Nephron progenitor cell (in vitro differentiated cells): ENCODE results near the gene ZNF280D.

Source experiments
- DNase-seq: peaks from one replicate; pipeline ENCODE4 v3.0.0; 2021
- H3K27ac Mint-ChIP-seq: 2 replicates; pipeline ENCODE4 v1.8.0; 2021; ENCODE audit warnings: mild to moderate bottlenecking, moderate library complexity, mixed read lengths
- H3K27me3 Mint-ChIP-seq: 2 replicates; pipeline ENCODE4 v1.8.0; 2021; ENCODE audit warnings: mild to moderate bottlenecking, low read depth, mixed read lengths; ENCODE audit not compliant: poor library complexity
- H3K36me3 Mint-ChIP-seq: 2 replicates; pipeline ENCODE4 v1.8.0; 2021; ENCODE audit warnings: low read depth, mixed read lengths
- H3K4me1 Mint-ChIP-seq: 2 replicates; pipeline ENCODE4 v1.8.0; 2021; ENCODE audit warnings: mixed read lengths
- H3K4me3 Mint-ChIP-seq: 2 replicates; pipeline ENCODE4 v1.8.0; 2021; ENCODE audit warnings: mild to moderate bottlenecking, moderate library complexity, mixed read lengths
- H3K9me3 Mint-ChIP-seq: 2 replicates; pipeline ENCODE4 v1.8.0; 2021; ENCODE audit warnings: mild to moderate bottlenecking, moderate library complexity, mixed read lengths
- CTCF ChIP-seq: fragments of 200-600 bp; sonication (generic); IDR thresholded peaks from 2 replicates; pipeline ENCODE4 v1.5.0; 2021; ENCODE audit warnings: antibody characterized with exemption

ZNF280D gene

DNA sequence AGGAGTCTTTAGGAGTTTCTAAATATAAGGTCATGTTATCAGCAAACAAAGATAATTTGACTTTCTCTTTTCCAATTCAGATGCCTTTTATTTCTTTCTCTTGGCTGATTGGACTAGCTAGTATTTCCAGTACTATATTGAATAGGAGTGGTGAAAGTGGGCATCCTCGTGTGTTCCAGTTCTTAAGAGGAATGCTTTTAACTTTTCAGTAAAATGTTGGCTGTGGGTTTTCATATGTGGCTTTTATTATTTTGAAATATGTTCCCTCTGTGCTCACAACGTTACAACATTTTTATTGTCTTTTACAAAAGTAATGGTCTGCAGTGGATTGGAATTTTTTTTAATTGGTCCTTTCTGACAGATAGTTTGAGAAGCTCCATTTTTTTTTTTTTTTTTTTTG, 8.2 kb upstream of the ZNF280D start:
- Mint-ChIP-seq H3K36me3 (peaks cover 4% of the 10 kb centered on the region), H3K9me3 (peaks cover 4% of the 10 kb centered on the region), H3K4me3 (no peak overlapping the region), H3K27me3 (peaks cover 3% of the 10 kb centered on the region), H3K4me1 (peaks cover 4% of the 10 kb centered on the region), H3K27ac (no peak overlapping the region)
- no peak for DNase-seq
- no peak for TF ChIP-seq CTCF

DNA sequence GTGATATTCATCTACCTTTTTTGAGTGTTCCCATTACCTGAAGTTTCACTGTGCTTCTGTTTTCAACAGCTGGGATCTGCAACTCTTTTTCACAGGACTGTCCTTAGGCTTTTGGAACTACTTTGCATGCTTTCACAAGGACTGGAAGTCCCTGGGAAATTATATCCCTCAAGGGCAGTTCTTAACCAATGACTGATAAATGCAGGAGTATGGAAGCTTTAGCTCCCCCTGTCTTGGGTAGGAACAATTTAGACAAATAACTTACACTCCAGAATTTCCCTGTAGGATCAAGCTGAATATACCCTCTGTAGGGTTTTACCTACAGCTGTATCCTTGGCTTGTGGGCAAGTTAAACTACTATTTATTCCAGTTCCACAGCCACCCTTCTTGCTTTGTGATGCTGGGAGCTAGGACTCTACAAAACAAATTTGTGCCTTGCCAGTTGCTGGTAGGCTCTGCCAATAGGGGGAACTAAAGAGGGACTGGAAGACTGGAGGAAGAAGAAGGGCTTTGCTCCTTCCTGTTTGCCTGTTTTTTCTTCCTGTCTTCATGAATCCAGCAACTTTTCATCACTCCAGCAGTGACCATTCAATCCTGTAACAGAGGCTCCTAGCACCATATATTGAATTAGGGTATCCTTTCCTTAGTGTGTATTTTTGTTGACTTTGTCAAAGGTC, 6.8 kb upstream of the ZNF280D start:
- Mint-ChIP-seq H3K9me3 (peaks cover 13% of the 10 kb centered on the region), H3K36me3 (peaks cover 6% of the 10 kb centered on the region), H3K27me3 (peaks cover 3% of the 10 kb centered on the region), H3K27ac (no peak overlapping the region), H3K4me3 (no peak overlapping the region), H3K4me1 (peaks cover 9% of the 10 kb centered on the region)
- DNase-seq = no peak
- TF ChIP-seq CTCF = no peak

GRCh38 chr15:56739474-56739873, 6.2 kb upstream of the ZNF280D start:
- H3K36me3 Mint-ChIP-seq = peaks cover 13% of the 10 kb centered on the region
- DNase-seq = no peak
- H3K4me1 Mint-ChIP-seq = peaks cover 9% of the 10 kb centered on the region
- peaks cover 19% of the 10 kb centered on the region for H3K9me3 Mint-ChIP-seq
- TF ChIP-seq CTCF = no peak
- no peak overlapping the region for H3K4me3 Mint-ChIP-seq
- no peak overlapping the region for H3K27ac Mint-ChIP-seq
- H3K27me3 Mint-ChIP-seq = peaks cover 3% of the 10 kb centered on the region

GRCh38 chr15:56737791-56738190, 4.5 kb upstream of the ZNF280D start:
- no peak for DNase-seq
- Mint-ChIP-seq H3K9me3 (peaks cover 28% of the 10 kb centered on the region), H3K27ac (no peak overlapping the region), H3K4me1 (peaks cover 11% of the 10 kb centered on the region), H3K4me3 (no peak overlapping the region), H3K36me3 (peaks cover 21% of the 10 kb centered on the region), H3K27me3 (peaks cover 3% of the 10 kb centered on the region)
- TF ChIP-seq CTCF = no peak

DNA sequence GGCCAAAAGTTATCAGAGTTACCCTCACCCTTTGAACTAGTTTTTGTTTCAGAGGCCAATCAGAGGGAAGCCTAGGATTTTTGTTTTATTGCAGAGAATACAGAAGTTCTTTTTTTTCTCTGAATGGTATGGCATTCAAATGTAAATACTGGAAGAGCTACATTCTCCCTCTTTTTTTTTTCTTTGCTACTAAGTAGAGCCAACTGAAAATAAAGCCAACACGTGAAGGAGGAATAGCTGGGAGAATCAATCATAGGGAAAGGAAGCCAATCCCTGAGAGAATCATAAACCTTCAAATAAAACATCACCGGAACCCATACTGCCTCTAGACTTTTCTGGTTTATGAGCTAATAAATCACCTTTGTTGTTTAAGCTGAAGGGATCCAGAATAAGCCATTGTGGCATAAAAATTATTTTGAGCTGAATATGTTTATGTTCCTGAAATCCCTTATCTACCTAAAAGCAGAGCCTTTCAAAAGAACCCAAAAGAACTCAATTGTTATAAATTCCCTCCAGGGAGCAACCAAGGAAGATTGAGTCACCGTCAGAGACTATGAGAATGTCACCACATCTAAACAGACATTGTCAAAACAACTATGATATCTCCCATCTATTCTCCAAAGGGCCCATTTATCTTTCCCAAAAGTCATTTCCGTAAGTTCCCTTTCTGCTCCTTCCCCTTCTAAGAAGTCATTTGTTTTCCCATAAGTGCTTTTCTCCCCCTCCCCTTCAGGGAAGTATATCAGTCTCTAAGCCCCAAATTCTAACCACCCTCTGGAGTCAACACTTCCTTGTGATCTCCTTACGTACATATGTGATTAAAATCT, 3.8 kb upstream of the ZNF280D start:
- DNase-seq = no peak
- Mint-ChIP-seq H3K27ac (no peak overlapping the region), H3K4me3 (no peak overlapping the region), H3K9me3 (peaks cover 32% of the 10 kb centered on the region), H3K4me1 (peaks cover 15% of the 10 kb centered on the region), H3K36me3 (peaks cover 24% of the 10 kb centered on the region), H3K27me3 (peaks cover 3% of the 10 kb centered on the region)
- TF ChIP-seq CTCF = no peak

DNA sequence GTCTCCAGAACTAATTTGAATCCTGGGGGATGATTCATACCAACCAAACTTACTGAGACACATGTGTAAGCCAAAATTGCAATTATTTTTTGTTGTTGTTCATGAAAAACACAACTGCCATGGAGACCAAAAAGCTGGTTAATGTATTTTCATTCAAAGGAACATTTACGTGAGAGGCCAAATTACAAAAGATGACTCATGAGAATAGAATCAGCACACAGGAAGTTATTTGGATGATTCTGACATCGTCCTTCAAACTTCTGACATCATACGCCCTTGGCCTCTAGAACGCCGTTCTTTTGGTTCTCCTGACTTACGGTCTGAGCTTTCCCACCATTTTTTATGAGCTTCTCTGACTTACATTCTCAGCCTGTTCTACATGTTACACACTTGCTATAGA, 3.0 kb upstream of the ZNF280D start:
- Mint-ChIP-seq H3K4me3 (no peak overlapping the region), H3K27ac (no peak overlapping the region), H3K27me3 (peaks cover 2% of the 10 kb centered on the region), H3K4me1 (peaks cover 15% of the 10 kb centered on the region), H3K36me3 (peaks cover 22% of the 10 kb centered on the region), H3K9me3 (peaks cover 30% of the 10 kb centered on the region)
- no peak for DNase-seq
- TF ChIP-seq CTCF = no peak
